ENCODE measurements around the gene DBH.

DNA sequence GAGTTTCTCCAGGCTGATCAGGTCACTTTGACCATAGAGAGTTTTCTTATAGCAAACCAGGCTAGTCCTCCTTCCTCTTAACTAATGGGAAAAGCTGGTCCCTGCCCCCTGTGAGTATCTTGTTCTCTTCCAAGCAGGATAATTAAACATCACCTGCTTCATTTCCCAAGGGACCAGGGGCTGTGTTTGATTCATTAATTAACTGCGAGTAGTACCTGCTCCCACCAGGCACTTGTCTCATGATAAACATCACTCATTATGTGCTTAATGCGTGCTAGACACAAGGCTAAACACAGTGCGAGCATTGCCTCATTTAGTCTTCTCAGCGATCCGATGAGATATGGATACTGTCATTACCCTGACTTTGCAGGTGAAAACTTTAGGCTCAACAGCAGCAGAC lies 25.3 kb upstream of the DBH start:
- TF ChIP-seq POLR2AphosphoS5 (IDR thresholded peaks at IDR 0.05; ENCODE audit: low read depth, low read length) (no peak), SIN3B (IDR thresholded peaks at IDR 0.05; ENCODE audit: low read length) (no peak), CBFB (CRISPR knock-in tag; IDR thresholded peaks at IDR 0.05) (no peak), HNF4A (CRISPR knock-in tag; IDR thresholded peaks at IDR 0.05) (no peak), ZBTB21 (CRISPR knock-in tag; IDR thresholded peaks at IDR 0.05) (no peak), ZNF510 (CRISPR knock-in tag; IDR thresholded peaks at IDR 0.05; ENCODE audit: low read depth) (no peak), ZNF282 (IDR thresholded peaks at IDR 0.05; ENCODE audit: partially characterized antibody) (no peak), SMC3 (IDR thresholded peaks at IDR 0.05; ENCODE audit: low read length) (no peak), CTCF (CRISPR knock-in tag; IDR thresholded peaks at IDR 0.05) (no peak), NFYB (CRISPR knock-in tag; IDR thresholded peaks at IDR 0.05) (no peak), HBP1 (CRISPR knock-in tag; IDR thresholded peaks at IDR 0.05; ENCODE audit: low read depth) (no peak)
- TF ChIP-seq, protein P1, sequence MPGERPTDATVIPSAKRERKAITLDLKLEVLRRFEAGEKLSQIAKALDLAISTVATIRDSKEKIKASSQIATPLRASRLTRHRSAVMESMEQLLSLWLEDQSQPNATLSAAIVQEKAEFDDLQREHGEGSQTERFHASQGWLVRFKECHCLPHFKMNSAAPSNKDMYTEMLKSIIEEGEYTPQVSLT (CRISPR knock-in tag; IDR thresholded peaks at IDR 0.05; ENCODE audit: borderline replicate concordance, low read depth): no peak

Measured in HepG2 (cell line).